ENCODE data around the gene SPATA12.

SPATA12 gene

GRCh38 chr3:57093971-57094535 is 33.6 kb downstream of the SPATA12 start:
- H3K4me1 ChIP-seq (ENCODE audit: control insufficient read depth, insufficient read depth, low read length): peaks cover 3% of the 10 kb centered on the region
- no peak overlapping the region for H3K9ac ChIP-seq (ENCODE audit: low read length in 2 of 2)
- H3K4me3 ChIP-seq (ENCODE audit: low read length in 2 of 2): no peak overlapping the region
- H3K27me3 ChIP-seq (ENCODE audit: control insufficient read depth in 1 of 2, insufficient read depth in 2 of 2, low read length in 2 of 2): no peaks in the 10 kb centered on the region
- no peaks in the 10 kb centered on the region for H3K9me3 ChIP-seq (ENCODE audit: control insufficient read depth in 2 of 2, low read length in 2 of 2)
- H3K36me3 ChIP-seq (ENCODE audit: control insufficient read depth in 2 of 2, insufficient read depth in 2 of 2, low read length in 2 of 2): peaks cover 0 to 7% of the 10 kb centered on the region in 2 donors
- H3K27ac ChIP-seq (ENCODE audit: low read length): no peak overlapping the region

DNA sequence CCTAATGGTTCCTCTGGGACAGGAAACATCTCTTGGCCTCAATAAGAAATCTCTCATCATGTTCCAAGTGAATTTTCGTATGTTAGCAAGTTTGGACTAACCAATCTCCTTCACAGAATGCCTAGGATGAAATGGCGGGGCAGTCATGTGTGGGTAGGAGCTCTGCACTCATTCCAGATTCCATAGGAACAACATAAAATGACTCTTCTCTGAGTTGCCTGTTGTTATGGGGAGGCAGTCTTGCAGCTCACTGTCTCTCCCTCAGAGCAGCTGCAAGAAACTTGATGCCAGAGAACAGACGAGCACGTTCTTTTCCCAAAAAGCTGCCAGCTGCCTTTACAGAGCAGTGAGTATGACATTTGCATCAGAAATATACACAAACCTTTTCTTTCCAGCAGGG is 34.1 kb downstream of the SPATA12 start:
- Histone ChIP-seq H3K4me1 (ENCODE audit: control insufficient read depth, insufficient read depth, low read length) (peaks cover 3% of the 10 kb centered on the region), H3K9me3 (ENCODE audit: control insufficient read depth in 2 of 2, low read length in 2 of 2) (no peaks in the 10 kb centered on the region), H3K27me3 (ENCODE audit: control insufficient read depth in 1 of 2, insufficient read depth in 2 of 2, low read length in 2 of 2) (no peaks in the 10 kb centered on the region), H3K36me3 (ENCODE audit: control insufficient read depth in 2 of 2, insufficient read depth in 2 of 2, low read length in 2 of 2) (peaks cover 0 to 7% of the 10 kb centered on the region in 2 donors), H3K27ac (ENCODE audit: low read length) (no peak overlapping the region), H3K9ac (ENCODE audit: low read length in 2 of 2) (no peak overlapping the region), H3K4me3 (ENCODE audit: low read length in 2 of 2) (no peak overlapping the region)

GRCh38 chr3:57095363-57095762 is 34.9 kb downstream of the SPATA12 start:
- Histone ChIP-seq H3K9me3 (ENCODE audit: control insufficient read depth in 2 of 2, low read length in 2 of 2) (no peaks in the 10 kb centered on the region), H3K27ac (ENCODE audit: low read length) (no peak overlapping the region), H3K4me1 (ENCODE audit: control insufficient read depth, insufficient read depth, low read length) (peaks cover 3% of the 10 kb centered on the region), H3K4me3 (ENCODE audit: low read length in 2 of 2) (no peak overlapping the region), H3K27me3 (ENCODE audit: control insufficient read depth in 1 of 2, insufficient read depth in 2 of 2, low read length in 2 of 2) (no peaks in the 10 kb centered on the region), H3K36me3 (ENCODE audit: control insufficient read depth in 2 of 2, insufficient read depth in 2 of 2, low read length in 2 of 2) (peaks cover 0 to 7% of the 10 kb centered on the region in 2 donors), H3K9ac (ENCODE audit: low read length in 2 of 2) (no peak overlapping the region)

- Histone ChIP-seq H3K9ac (ENCODE audit: low read length in 2 of 2) (no peak overlapping the region), H3K27me3 (ENCODE audit: control insufficient read depth in 1 of 2, insufficient read depth in 2 of 2, low read length in 2 of 2) (no peaks in the 10 kb centered on the region), H3K9me3 (ENCODE audit: control insufficient read depth in 2 of 2, low read length in 2 of 2) (no peaks in the 10 kb centered on the region), H3K27ac (ENCODE audit: low read length) (no peak overlapping the region), H3K4me3 (ENCODE audit: low read length in 2 of 2) (no peak overlapping the region), H3K36me3 (ENCODE audit: control insufficient read depth in 2 of 2, insufficient read depth in 2 of 2, low read length in 2 of 2) (peaks cover 0 to 9% of the 10 kb centered on the region in 2 donors), H3K4me1 (ENCODE audit: control insufficient read depth, insufficient read depth, low read length) (peaks cover 3% of the 10 kb centered on the region)
Observed at GRCh38 chr3:57097536-57097935, 37.1 kb downstream of the SPATA12 start.

DNA sequence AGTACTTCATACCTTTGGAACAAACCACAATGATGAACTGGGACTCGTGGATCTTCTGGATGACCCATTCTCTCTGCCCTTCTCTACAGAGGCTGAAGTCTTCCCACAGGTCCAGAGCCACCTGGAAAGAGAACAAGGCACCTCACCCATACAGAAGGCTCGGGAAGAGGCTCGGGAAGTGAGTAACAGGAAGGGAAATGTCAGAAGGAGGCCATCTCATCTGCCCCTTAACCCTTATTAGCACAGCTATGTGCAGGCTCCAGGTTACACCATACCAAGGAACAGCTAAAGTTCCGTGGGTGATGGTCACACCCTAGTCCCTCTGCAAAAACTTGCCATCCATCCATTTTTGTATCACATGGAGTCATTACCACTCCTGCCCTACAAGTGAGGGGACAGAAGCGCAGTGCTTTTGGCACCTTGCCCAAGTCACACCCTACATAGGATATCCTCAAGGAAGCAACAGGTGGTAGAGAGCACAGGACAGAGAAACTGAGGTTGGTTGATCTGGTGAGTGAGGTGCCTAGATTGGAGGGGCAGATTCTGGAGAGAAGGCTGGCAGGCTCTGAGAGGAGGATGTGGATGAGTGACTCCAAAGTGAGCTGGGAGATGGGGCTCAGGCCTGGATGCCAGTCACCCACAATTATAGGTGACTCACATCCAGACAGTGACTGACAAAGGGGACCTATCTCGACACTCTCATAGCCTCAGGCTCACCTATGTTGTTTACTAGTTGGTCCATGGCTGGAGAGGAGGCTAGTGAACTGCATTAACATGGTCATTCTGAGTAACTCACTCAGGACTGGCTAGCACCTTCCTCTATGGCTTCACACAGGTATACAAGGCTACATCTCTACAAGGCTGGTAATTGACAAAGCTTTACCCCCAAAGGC is 38.2 kb downstream of the SPATA12 start:
- Histone ChIP-seq H3K4me1 (ENCODE audit: control insufficient read depth, insufficient read depth, low read length) (peaks cover 3% of the 10 kb centered on the region), H3K36me3 (ENCODE audit: control insufficient read depth in 2 of 2, insufficient read depth in 2 of 2, low read length in 2 of 2) (peaks cover 0 to 9% of the 10 kb centered on the region in 2 donors), H3K9me3 (ENCODE audit: control insufficient read depth in 2 of 2, low read length in 2 of 2) (no peaks in the 10 kb centered on the region), H3K9ac (ENCODE audit: low read length in 2 of 2) (no peak overlapping the region), H3K27me3 (ENCODE audit: control insufficient read depth in 1 of 2, insufficient read depth in 2 of 2, low read length in 2 of 2) (no peaks in the 10 kb centered on the region), H3K4me3 (ENCODE audit: low read length in 2 of 2) (no peak overlapping the region), H3K27ac (ENCODE audit: low read length) (no peak overlapping the region)

DNA sequence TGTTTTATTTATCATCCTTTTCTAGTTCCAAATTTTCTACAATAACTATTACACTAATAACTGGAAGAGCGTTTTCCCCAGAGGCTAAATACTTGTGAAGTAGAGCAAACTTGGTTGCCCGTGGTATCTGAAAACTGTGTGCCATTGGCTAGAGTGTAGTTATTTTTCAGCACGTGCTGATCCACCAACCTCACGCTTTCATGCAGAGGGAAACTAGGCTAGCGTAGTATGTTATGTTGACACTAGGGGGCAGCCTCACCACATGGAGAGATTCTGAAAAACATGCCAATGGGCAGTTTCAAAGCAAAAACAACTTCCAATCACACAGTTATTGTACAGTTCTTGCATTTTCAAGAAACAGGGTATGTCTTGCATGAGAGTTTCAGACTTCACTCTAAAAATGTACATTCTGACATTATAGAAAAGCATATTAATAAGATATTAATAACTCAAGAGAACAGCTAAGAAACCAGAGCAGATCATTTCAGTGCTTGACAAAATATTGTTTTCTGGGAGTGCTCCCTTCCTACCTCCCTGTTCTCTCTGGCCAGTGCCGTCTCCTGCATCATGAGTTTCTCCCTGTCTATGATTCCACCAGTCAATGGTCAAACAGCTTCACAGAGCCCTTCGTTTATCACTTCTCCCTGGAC is 39.7 kb downstream of the SPATA12 start:
- Histone ChIP-seq H3K4me1 (ENCODE audit: control insufficient read depth, insufficient read depth, low read length) (no peaks in the 10 kb centered on the region), H3K9me3 (ENCODE audit: control insufficient read depth in 2 of 2, low read length in 2 of 2) (no peaks in the 10 kb centered on the region), H3K9ac (ENCODE audit: low read length in 2 of 2) (no peak overlapping the region), H3K4me3 (ENCODE audit: low read length in 2 of 2) (no peak overlapping the region), H3K27ac (ENCODE audit: low read length) (no peak overlapping the region), H3K27me3 (ENCODE audit: control insufficient read depth in 1 of 2, insufficient read depth in 2 of 2, low read length in 2 of 2) (no peaks in the 10 kb centered on the region), H3K36me3 (ENCODE audit: control insufficient read depth in 2 of 2, insufficient read depth in 2 of 2, low read length in 2 of 2) (peaks cover 0 to 13% of the 10 kb centered on the region in 2 donors)

DNA sequence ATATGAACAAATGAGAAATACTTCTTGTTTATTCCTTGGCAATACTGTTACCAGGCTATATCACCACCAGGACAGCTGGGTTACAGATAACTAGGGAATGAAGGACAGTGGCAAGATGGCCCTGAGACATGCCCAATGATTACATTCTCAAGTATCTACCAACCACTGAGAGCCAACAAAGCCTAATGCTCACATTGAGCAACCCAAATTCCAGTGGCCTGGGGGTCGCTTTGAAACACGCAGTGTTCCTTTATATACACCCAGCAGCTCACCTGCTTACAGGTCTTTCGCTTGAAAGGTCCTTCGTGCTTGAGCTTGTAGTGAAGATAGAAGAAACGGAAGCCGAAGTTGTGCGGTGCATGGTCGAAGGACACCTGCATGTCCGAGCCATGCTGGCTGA is 45.1 kb downstream of the SPATA12 start:
- Histone ChIP-seq H3K4me1 (ENCODE audit: control insufficient read depth, insufficient read depth, low read length) (peaks cover 3% of the 10 kb centered on the region), H3K27ac (ENCODE audit: low read length) (no peak overlapping the region), H3K27me3 (ENCODE audit: control insufficient read depth in 1 of 2, insufficient read depth in 2 of 2, low read length in 2 of 2) (no peaks in the 10 kb centered on the region), H3K4me3 (ENCODE audit: low read length in 2 of 2) (no peak overlapping the region), H3K36me3 (ENCODE audit: control insufficient read depth in 2 of 2, insufficient read depth in 2 of 2, low read length in 2 of 2) (peaks cover 0 to 15% of the 10 kb centered on the region in 2 donors), H3K9me3 (ENCODE audit: control insufficient read depth in 2 of 2, low read length in 2 of 2) (no peaks in the 10 kb centered on the region), H3K9ac (ENCODE audit: low read length in 2 of 2) (no peak overlapping the region)

GRCh38 chr3:57108684-57109083 is 48.2 kb downstream of the SPATA12 start:
- Histone ChIP-seq H3K27ac (ENCODE audit: low read length) (no peak overlapping the region), H3K27me3 (ENCODE audit: control insufficient read depth in 1 of 2, insufficient read depth in 2 of 2, low read length in 2 of 2) (no peaks in the 10 kb centered on the region), H3K9me3 (ENCODE audit: control insufficient read depth in 2 of 2, low read length in 2 of 2) (no peaks in the 10 kb centered on the region), H3K4me1 (ENCODE audit: control insufficient read depth, insufficient read depth, low read length) (peaks cover 3% of the 10 kb centered on the region), H3K36me3 (ENCODE audit: control insufficient read depth in 2 of 2, insufficient read depth in 2 of 2, low read length in 2 of 2) (peaks cover 0 to 14% of the 10 kb centered on the region in 2 donors), H3K4me3 (ENCODE audit: low read length in 2 of 2) (no peak overlapping the region), H3K9ac (ENCODE audit: low read length in 2 of 2) (no peak overlapping the region)

DNA sequence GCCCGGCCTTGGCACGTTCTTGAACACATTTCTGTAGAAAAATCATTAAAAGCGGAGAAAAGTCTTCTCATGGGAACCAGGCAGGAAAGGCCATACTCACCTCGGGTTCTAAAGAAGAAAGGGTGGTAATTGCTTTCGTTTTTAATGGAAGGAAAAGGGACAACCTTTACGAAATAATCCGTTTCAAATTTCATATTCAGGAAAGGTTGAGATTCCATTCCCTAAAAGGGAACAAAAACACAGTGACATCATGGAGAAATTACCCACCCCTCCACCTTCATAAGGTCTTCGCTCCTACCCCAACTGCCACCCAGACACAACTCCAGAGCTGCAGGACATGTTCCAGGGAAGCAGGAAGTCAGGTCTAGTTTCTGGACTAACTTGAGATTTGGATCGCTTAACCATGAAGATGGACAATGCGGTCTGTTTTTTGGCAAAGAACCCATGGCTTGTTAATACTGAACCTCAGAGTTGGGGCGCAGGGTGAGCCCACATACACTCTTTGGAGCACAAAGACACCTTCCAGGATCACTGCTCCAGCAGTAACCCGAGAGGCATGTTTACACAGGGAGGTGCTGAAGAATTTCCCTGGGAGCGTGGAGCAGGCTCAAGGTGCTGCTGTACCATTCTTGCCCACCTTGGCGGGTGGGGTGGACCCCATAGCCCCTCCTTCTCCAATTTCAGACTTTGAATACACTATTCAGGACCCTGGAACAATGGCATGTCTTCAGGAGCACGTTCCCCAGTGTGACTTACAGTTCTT is 49.2 kb downstream of the SPATA12 start:
- Histone ChIP-seq H3K27me3 (ENCODE audit: control insufficient read depth in 1 of 2, insufficient read depth in 2 of 2, low read length in 2 of 2) (no peaks in the 10 kb centered on the region), H3K36me3 (ENCODE audit: control insufficient read depth in 2 of 2, insufficient read depth in 2 of 2, low read length in 2 of 2) (peaks cover 0 to 13% of the 10 kb centered on the region in 2 donors), H3K4me3 (ENCODE audit: low read length in 2 of 2) (no peak overlapping the region), H3K4me1 (ENCODE audit: control insufficient read depth, insufficient read depth, low read length) (peaks cover 3% of the 10 kb centered on the region), H3K9me3 (ENCODE audit: control insufficient read depth in 2 of 2, low read length in 2 of 2) (no peaks in the 10 kb centered on the region), H3K27ac (ENCODE audit: low read length) (no peak overlapping the region), H3K9ac (ENCODE audit: low read length in 2 of 2) (no peak overlapping the region)

- Histone ChIP-seq H3K36me3 (ENCODE audit: control insufficient read depth in 2 of 2, insufficient read depth in 2 of 2, low read length in 2 of 2) (peaks cover 0 to 9% of the 10 kb centered on the region in 2 donors), H3K27me3 (ENCODE audit: control insufficient read depth in 1 of 2, insufficient read depth in 2 of 2, low read length in 2 of 2) (no peaks in the 10 kb centered on the region), H3K4me1 (ENCODE audit: control insufficient read depth, insufficient read depth, low read length) (peaks cover 3% of the 10 kb centered on the region), H3K4me3 (ENCODE audit: low read length in 2 of 2) (no peak overlapping the region), H3K27ac (ENCODE audit: low read length) (no peak overlapping the region), H3K9ac (ENCODE audit: low read length in 2 of 2) (no peak overlapping the region), H3K9me3 (ENCODE audit: control insufficient read depth in 2 of 2, low read length in 2 of 2) (no peaks in the 10 kb centered on the region)
Observed at GRCh38 chr3:57110214-57110613, 49.8 kb downstream of the SPATA12 start.
